Ectodermal cell (in vitro differentiated cells): Measurements from ENCODE around the gene GABRG3.

Experiments
- H3K27ac ChIP-seq: 2 replicates; pipeline ENCODE4 v1.7.0; 2013; ENCODE audit warnings: mild to moderate bottlenecking, low read depth, low read length; ENCODE audit not compliant: insufficient read depth, poor library complexity, severe bottlenecking
- H3K27me3 ChIP-seq: 2 replicates; pipeline ENCODE4 v1.7.0; 2013; ENCODE audit warnings: mild to moderate bottlenecking, low read length; ENCODE audit not compliant: insufficient read depth, control insufficient read depth, poor library complexity, severe bottlenecking
- H3K36me3 ChIP-seq: one replicate; pipeline ENCODE4 v1.7.0; 2013; ENCODE audit warnings: low read length; ENCODE audit not compliant: control insufficient read depth, insufficient read depth
- H3K4me1 ChIP-seq: one replicate; pipeline ENCODE4 v1.7.0; 2013; ENCODE audit warnings: low read length; ENCODE audit not compliant: control insufficient read depth, insufficient read depth
- H3K4me3 ChIP-seq: 2 replicates; pipeline ENCODE4 v1.7.0; 2013; ENCODE audit warnings: low read depth, low read length, control low read depth; ENCODE audit not compliant: insufficient read depth
- H3K9me3 ChIP-seq: 2 replicates; pipeline ENCODE4 v1.7.0; 2013; ENCODE audit warnings: mild to moderate bottlenecking, low read length, moderate library complexity; ENCODE audit not compliant: control insufficient read depth
- WGBS, 2 experiments: methylation state at CpG; one replicate each; pipeline ENCODE4 v1.1.7; 2013; ENCODE audit warnings: missing lambda C conversion rate in 2 of 2; 5-methylcytosine and 5-hydroxymethylcytosine counted together

GABRG3 gene

DNA sequence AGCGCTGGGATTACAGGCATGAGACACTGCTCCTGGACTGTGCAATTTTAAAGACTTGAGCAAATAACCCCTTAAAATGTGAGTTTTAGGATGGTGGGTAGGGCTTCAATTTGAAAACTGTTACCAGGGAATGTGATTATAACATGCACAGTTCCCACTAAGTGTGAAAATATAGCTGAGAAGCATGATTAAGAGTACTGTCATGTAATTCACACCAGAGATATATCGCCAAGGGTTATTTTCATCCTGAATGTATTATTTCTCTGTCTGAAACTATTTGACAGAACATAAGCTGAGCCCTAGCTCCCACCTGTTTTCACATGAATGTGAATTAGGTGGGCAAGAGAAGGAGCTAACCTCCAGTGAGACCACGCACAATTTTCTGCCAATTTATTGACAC is 457.2 kb downstream of the GABRG3 start:
- no peaks in the 10 kb centered on the region for H3K36me3 ChIP-seq
- H3K4me3 ChIP-seq = no peak overlapping the region
- no peaks in the 10 kb centered on the region for H3K4me1 ChIP-seq
- no peaks in the 10 kb centered on the region for H3K27me3 ChIP-seq
- H3K9me3 ChIP-seq = no peaks in the 10 kb centered on the region
- 92 to 97% methylated on average over 2 to 3 of the region's 3 CpGs for WGBS, 2 experiments
- no peak overlapping the region for H3K27ac ChIP-seq

DNA sequence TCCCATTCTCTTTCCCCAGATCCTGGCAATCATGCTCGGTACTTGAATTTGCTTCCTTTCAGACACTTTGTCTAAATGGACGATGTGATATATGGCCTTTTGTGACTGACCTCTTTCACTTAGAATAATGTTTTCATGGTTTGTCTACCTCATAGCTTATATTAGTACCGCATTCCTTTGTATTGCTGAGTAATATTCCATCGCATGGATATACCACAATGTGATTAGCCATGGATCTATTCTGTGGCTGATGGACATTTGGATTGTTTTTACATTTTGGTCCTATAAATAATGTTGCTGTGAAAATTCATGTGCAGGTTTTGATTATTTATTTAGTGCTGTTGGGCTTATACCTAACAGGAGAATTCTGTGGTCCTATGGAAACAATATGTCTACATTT is 458.6 kb downstream of the GABRG3 start:
- H3K4me3 ChIP-seq = no peak overlapping the region
- no peaks in the 10 kb centered on the region for H3K4me1 ChIP-seq
- no peaks in the 10 kb centered on the region for H3K27me3 ChIP-seq
- no peaks in the 10 kb centered on the region for H3K9me3 ChIP-seq
- 95 to 98% methylated on average over 4 of the region's 4 CpGs for WGBS, 2 experiments
- H3K36me3 ChIP-seq = no peaks in the 10 kb centered on the region
- no peak overlapping the region for H3K27ac ChIP-seq

DNA sequence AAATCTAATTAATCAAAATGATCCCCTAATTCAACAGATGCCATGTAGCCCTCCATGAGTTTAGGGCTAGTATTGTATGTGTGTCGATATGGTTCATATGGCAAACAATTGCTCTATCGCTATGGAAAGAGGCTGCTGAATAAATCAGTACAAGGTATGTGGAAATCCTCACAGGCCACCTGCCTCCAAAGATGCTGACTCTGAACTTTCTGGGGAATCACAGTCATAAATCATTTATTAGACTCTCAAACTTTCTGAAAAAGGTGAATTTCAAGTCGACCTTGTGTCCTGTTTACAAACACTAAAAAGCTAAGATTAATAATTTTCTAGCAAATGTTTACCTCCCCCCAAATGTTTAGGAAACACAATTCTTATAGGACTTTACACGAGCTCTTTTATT is 462.6 kb downstream of the GABRG3 start:
- H3K27me3 ChIP-seq = no peaks in the 10 kb centered on the region
- 92 to 95% methylated on average over 4 of the region's 4 CpGs for WGBS, 2 experiments
- H3K36me3 ChIP-seq = no peaks in the 10 kb centered on the region
- no peak overlapping the region for H3K4me3 ChIP-seq
- H3K27ac ChIP-seq = no peak overlapping the region
- no peaks in the 10 kb centered on the region for H3K4me1 ChIP-seq
- H3K9me3 ChIP-seq = no peaks in the 10 kb centered on the region

DNA sequence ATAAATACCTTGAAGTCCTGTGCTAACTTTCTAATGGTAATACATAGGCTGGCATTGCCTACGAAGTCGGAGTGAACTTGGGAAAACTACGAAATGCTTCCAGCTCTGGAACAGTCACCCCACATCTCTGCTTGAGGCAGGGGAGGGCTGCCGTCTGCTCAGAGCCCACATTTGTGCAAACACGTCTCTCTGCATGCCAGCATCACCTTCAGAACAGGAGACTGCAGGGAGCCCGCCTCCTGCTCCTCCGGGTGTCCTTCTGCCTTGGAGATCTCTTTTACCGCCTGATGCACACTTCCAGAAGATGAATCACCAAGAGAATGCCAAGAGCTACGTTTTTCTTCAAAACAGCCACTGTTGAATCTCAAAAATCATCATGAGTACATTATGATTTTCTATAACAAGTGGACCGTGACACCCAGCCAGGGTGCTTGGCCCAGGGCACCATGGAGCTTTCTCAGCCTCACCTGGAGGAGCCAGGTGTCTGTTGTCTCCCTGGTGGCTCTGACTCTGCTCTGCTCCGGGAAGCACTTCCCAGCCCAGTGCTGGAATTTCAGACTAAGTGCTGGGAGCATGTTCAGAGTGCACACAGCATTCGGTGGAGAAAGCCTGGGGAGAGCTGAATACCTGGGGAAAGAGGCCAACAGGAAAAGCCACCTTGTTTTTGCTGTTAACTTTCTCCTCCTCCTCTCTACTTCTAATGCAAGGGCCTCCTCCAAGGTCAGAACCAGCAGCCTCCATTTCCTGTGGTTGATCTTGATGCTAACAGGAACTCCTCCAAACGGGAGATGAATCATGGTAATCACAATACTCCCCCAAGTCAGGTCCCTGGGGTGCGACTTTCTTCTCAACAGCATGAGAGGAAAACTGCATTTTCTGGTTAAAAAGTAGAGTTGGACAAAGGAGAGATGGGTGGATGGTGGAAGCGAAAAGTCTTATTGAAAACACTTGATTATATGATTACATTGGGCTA is 467.7 kb downstream of the GABRG3 start:
- no peaks in the 10 kb centered on the region for H3K4me1 ChIP-seq
- H3K36me3 ChIP-seq = no peaks in the 10 kb centered on the region
- H3K27me3 ChIP-seq = no peaks in the 10 kb centered on the region
- H3K9me3 ChIP-seq = no peaks in the 10 kb centered on the region
- H3K4me3 ChIP-seq = no peak overlapping the region
- H3K27ac ChIP-seq = no peak overlapping the region
- WGBS, 2 experiments = 90 to 92% methylated on average over 15 of the region's 15 CpGs

DNA sequence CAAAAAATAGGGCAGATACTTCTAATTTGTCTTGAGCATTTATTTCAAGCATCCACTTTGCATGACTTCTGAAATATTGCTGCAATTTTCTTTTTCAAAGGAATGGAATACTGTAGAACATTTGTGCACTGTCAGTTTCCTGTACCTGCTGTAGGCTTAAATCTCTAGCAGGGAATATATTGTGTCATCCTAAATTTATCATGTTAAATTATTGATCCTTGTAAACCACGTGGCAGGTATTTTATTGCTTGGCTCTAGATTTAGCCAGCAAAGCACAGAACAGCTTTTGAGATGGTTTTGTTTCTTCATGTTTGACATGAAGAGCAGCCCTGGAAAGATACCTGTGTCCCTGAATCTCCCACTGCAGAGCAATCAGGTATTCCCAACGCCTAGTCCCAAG is 470.1 kb downstream of the GABRG3 start:
- Histone ChIP-seq H3K36me3 (no peaks in the 10 kb centered on the region), H3K27ac (no peak overlapping the region), H3K4me1 (no peaks in the 10 kb centered on the region), H3K27me3 (no peaks in the 10 kb centered on the region), H3K9me3 (no peaks in the 10 kb centered on the region), H3K4me3 (no peak overlapping the region)
- WGBS, 2 experiments = 89 to 97% methylated on average over 2 of the region's 2 CpGs

DNA sequence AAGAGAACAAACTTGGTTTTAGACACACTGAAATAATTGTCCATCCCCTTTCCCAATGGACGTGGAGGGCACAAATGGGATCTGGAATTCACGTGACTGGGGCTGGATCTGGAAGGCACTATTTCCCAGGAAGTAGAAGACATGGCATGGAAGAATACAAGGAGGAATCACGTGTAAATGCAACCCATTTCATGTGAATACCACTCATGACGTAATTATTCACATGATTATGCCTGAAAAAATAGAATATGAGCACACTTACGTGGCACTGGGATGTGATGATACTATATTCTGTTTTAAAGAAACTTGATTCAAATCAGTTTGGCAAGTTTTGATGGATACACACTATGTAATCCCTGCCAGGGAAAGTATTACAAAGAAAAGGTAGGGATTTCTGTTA is 477.3 kb downstream of the GABRG3 start:
- Histone ChIP-seq H3K9me3 (no peaks in the 10 kb centered on the region), H3K36me3 (no peaks in the 10 kb centered on the region), H3K27ac (no peak overlapping the region), H3K4me1 (no peaks in the 10 kb centered on the region), H3K4me3 (no peak overlapping the region), H3K27me3 (no peaks in the 10 kb centered on the region)
- 96 to 99% methylated on average over 5 of the region's 5 CpGs for WGBS, 2 experiments

DNA sequence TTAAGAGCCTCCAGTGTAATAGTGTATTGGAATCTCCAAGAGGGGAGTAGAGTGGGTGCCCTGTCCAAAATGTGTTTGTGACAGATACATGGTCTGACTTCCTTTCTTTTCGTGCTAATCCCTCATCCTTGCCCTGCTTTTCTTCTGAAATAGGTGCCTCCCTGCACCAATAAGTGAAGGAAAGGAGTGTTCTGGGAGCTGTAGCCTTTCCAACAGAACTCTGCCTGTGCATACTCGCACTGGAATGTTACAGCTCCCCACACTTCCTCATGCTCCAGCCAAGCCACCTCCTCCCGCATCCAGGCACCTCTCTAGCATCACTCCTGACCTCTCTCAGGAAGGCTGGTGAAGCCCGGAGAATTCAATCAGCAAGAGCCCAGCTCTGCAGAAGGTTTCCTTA is 478.0 kb downstream of the GABRG3 start:
- Histone ChIP-seq H3K9me3 (no peaks in the 10 kb centered on the region), H3K27me3 (no peaks in the 10 kb centered on the region), H3K27ac (no peak overlapping the region), H3K4me1 (no peaks in the 10 kb centered on the region), H3K4me3 (no peak overlapping the region), H3K36me3 (no peaks in the 10 kb centered on the region)
- 79% methylated on average over 4 of the region's 4 CpGs for WGBS, 2 experiments

DNA sequence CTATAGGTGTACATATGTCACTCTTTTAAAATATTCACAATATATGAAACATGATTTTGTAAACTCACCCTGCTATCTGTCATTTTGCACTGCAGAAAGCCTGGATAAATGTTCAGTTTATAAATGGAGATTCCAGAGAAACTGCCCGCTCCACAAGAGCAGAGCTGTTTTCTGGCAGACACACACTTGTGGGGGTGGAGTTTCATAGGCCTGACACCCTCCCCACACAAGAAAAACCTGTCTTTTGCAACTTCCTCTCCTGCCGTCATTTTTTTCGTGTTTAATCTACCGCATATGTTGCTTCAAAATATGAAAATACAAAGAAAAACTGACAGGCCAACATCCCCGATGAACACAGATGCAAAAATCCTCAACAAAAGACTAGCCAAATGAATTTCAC is 479.0 kb downstream of the GABRG3 start:
- Histone ChIP-seq H3K36me3 (no peaks in the 10 kb centered on the region), H3K27ac (no peak overlapping the region), H3K9me3 (no peaks in the 10 kb centered on the region), H3K4me1 (no peaks in the 10 kb centered on the region), H3K4me3 (no peak overlapping the region), H3K27me3 (no peaks in the 10 kb centered on the region)
- WGBS, 2 experiments = 90 to 94% methylated on average over 5 of the region's 5 CpGs

DNA sequence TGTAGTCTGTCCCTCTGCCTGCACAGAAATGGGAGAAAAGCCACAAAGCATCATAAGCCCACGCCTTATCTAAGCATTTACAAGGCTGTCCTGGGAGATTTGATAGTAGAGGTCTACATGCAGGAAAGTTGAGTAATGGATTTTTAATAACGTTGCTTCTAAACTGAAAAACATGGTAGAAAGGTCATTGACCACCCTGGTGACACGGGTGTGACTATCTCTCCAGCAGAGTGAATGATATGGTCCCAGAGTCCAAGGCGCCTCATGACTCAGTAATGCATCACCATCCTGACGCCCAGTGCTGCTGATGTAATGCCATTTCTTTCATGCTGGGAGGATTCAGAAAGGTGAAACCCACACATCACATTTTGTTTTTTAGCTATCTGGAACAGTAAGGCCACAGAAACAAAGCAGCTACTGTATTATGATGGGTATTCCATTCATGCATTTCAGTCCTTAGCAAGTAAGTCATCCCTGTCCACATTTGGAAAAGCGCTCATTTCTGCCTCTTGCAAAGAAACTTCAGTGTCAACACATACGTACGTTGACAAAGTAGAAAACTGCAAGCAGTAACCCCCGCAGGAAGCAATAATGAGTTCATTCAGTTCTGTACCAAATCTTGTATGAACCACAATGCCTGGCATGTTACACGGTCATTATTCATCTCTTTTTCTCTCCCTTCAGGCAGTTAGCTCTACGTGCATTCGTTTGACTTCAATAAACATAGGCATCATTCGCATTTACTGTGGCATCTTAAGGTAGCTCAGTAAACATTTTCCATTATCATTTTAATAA is 483.5 kb downstream of the GABRG3 start:
- H3K27me3 ChIP-seq = no peaks in the 10 kb centered on the region
- 90 to 92% methylated on average over 13 of the region's 13 CpGs for WGBS, 2 experiments
- H3K4me3 ChIP-seq = no peak overlapping the region
- H3K9me3 ChIP-seq = no peaks in the 10 kb centered on the region
- no peaks in the 10 kb centered on the region for H3K36me3 ChIP-seq
- no peaks in the 10 kb centered on the region for H3K4me1 ChIP-seq
- no peak overlapping the region for H3K27ac ChIP-seq

DNA sequence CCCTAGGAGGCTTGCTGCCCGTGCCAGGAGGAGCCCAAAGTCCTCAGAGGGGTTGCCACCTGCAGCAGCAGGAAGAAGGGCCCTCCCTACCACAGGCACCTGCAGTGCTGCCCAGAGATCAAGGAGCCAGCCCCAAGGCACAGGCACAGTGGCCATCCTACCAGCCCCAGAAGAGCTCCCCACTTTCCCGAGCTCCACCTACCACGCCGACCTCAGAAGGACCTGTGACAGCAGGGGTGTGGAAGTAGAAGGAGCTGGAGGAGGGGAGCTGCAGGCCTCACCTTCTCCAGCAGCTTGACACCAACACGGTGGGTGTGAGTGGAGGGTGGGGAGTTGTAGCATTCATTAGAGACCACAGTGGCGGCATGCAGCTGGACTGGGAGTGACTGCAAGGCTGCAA is 485.8 kb downstream of the GABRG3 start:
- Histone ChIP-seq H3K4me1 (no peaks in the 10 kb centered on the region), H3K27me3 (no peaks in the 10 kb centered on the region), H3K9me3 (no peaks in the 10 kb centered on the region), H3K36me3 (no peaks in the 10 kb centered on the region), H3K27ac (no peak overlapping the region), H3K4me3 (no peak overlapping the region)
- 90 to 95% methylated on average over 5 to 6 of the region's 6 CpGs for WGBS, 2 experiments
